Cardiac fibroblast (primary cell): ENCODE measurements around the gene DHRS7B.
"Not testable (repeated sequence)": the region's sequence is repeated elsewhere in the genome, so short reads cannot be mapped to it uniquely, and the experiment has no call there.

Experiments used
- DNase-seq, 2 donors: peaks; one replicate each; pipeline versions ENCODE4 v3.0.0 to v3.0.0-alpha.2; 2010; ENCODE audit warnings: low read depth in 2 of 2
- H3K4me3 ChIP-seq, 2 donors: replicated peaks in 1 of 2; 1 replicate in 1 of 2; 2 replicates in 1 of 2; pipeline ENCODE4 v1.5.1; 2011; ENCODE audit warnings: low read depth in 2 of 2, low read length in 2 of 2, mild to moderate bottlenecking in 2 of 2, moderate library complexity in 1 of 2
- CTCF ChIP-seq: IDR thresholded peaks from one replicate; pipeline ENCODE4 v1.5.1; 2011; ENCODE audit warnings: low read depth, mild to moderate bottlenecking, low read length, inconsistent platforms

The DHRS7B gene

GRCh38 chr17:21218831-21219380 is 92.1 kb downstream of the DHRS7B start:
- H3K4me3 ChIP-seq: no peak overlapping the region
- no peak for TF ChIP-seq CTCF
- no peak for DNase-seq

- DNase-seq: no peak
- no peak for TF ChIP-seq CTCF
- no peak overlapping the region for H3K4me3 ChIP-seq
Observed at GRCh38 chr17:21223086-21223485, 96.3 kb downstream of the DHRS7B start.

- not testable (repeated sequence) for H3K4me3 ChIP-seq, DNase-seq
Observed at GRCh38 chr17:21227277-21227676, 100.5 kb downstream of the DHRS7B start.

- DNase-seq: no peak
- H3K4me3 ChIP-seq: no peak overlapping the region
- TF ChIP-seq CTCF: no peak
Observed at GRCh38 chr17:21228111-21228510, 101.3 kb downstream of the DHRS7B start.

GRCh38 chr17:21228845-21229244 is 102.1 kb downstream of the DHRS7B start:
- no peak for DNase-seq
- H3K4me3 ChIP-seq: no peak overlapping the region
- TF ChIP-seq CTCF: no peak

- DNase-seq: no peak
- TF ChIP-seq CTCF: no peak
- H3K4me3 ChIP-seq: no peak overlapping the region
Observed at GRCh38 chr17:21231533-21231932, 104.8 kb downstream of the DHRS7B start.

GRCh38 chr17:21232033-21232749 is 105.4 kb downstream of the DHRS7B start:
- no peak for DNase-seq
- TF ChIP-seq CTCF: no peak

More at GRCh38 chr17:21232033-21232749, 105.4 kb downstream of the DHRS7B start:
- no peak overlapping the region for H3K4me3 ChIP-seq
